Progenitor cell of endocrine pancreas (in vitro differentiated cells): ENCODE results near the gene TNFRSF1B. TPM values are rescaled to one million over a fixed set of nuclear protein-coding genes. Genes with fewer than 3 reads are reported as not detected.

Experiments
- DNase-seq: peaks from one replicate; pipeline ENCODE4 v3.0.0; 2021; ENCODE audit warnings: low spot score; ENCODE audit not compliant: unreplicated experiment
- H3K27ac Mint-ChIP-seq: 2 replicates; pipeline ENCODE4 v1.8.0; 2021; ENCODE audit warnings: mild to moderate bottlenecking, moderate library complexity, mixed read lengths
- H3K27me3 Mint-ChIP-seq: 2 replicates; pipeline ENCODE4 v1.8.0; 2021; ENCODE audit warnings: mixed read lengths
- H3K36me3 Mint-ChIP-seq: 2 replicates; pipeline ENCODE4 v1.8.0; 2022; ENCODE audit warnings: mixed read lengths; ENCODE audit not compliant: insufficient read depth
- H3K4me1 Mint-ChIP-seq: 2 replicates; pipeline ENCODE4 v1.8.0; 2021; ENCODE audit warnings: low read depth, mixed read lengths
- H3K4me3 Mint-ChIP-seq: 2 replicates; pipeline ENCODE4 v1.8.0; 2021; ENCODE audit warnings: low read depth, mild to moderate bottlenecking, moderate library complexity, mixed read lengths
- H3K9me3 Mint-ChIP-seq: 2 replicates; pipeline ENCODE4 v1.8.0; 2021; ENCODE audit warnings: low read depth, mixed read lengths
- CTCF ChIP-seq: fragments of 200-600 bp; sonication (generic); IDR thresholded peaks from one replicate; pipeline ENCODE4 v1.5.0; 2021; ENCODE audit warnings: antibody characterized with exemption, mild to moderate bottlenecking; ENCODE audit not compliant: unreplicated experiment
- microRNA-seq: library from miRNA; unstranded; fragments of <30 nt; microRNA quantifications from one replicate; pipeline ENCODE4 v1.1.0, GENCODE V29; 2020; ENCODE audit warnings: borderline number of aligned reads; ENCODE audit not compliant: unreplicated experiment
- total RNA-seq: library from RNA; stranded (reverse); gene quantifications from 2 replicates; pipeline ENCODE4 v1.2.1, GENCODE V29; 2021

The TNFRSF1B gene
- total RNA-seq, 1 donor from 2014 or later: not detected

- H3K4me3 Mint-ChIP-seq: no peak overlapping the region
- no peaks in the 10 kb centered on the region for H3K9me3 Mint-ChIP-seq
- peaks cover 22% of the 10 kb centered on the region for H3K36me3 Mint-ChIP-seq
- no peaks in the 10 kb centered on the region for H3K4me1 Mint-ChIP-seq
- no peak for DNase-seq
- no peak overlapping the region for H3K27ac Mint-ChIP-seq
- H3K27me3 Mint-ChIP-seq: no peaks in the 10 kb centered on the region
- no peak for TF ChIP-seq CTCF
Measured at GRCh38 chr1:12249748-12250147, 83.0 kb downstream of the TNFRSF1B start.

GRCh38 chr1:12251442-12251841, 84.7 kb downstream of the TNFRSF1B start:
- H3K9me3 Mint-ChIP-seq: no peaks in the 10 kb centered on the region
- no peaks in the 10 kb centered on the region for H3K27me3 Mint-ChIP-seq
- peaks cover 20% of the 10 kb centered on the region for H3K36me3 Mint-ChIP-seq
- DNase-seq: no peak
- H3K4me1 Mint-ChIP-seq: no peaks in the 10 kb centered on the region
- H3K27ac Mint-ChIP-seq: no peak overlapping the region
- no peak for TF ChIP-seq CTCF
- H3K4me3 Mint-ChIP-seq: no peak overlapping the region

- TF ChIP-seq CTCF: no peak
- Mint-ChIP-seq H3K4me1 (no peaks in the 10 kb centered on the region), H3K4me3 (no peak overlapping the region), H3K27ac (no peak overlapping the region), H3K36me3 (peaks cover 25% of the 10 kb centered on the region), H3K9me3 (no peaks in the 10 kb centered on the region), H3K27me3 (no peaks in the 10 kb centered on the region)
- no peak for DNase-seq
Measured at GRCh38 chr1:12255913-12256312, 89.1 kb downstream of the TNFRSF1B start.

GRCh38 chr1:12258272-12258671, 91.5 kb downstream of the TNFRSF1B start:
- DNase-seq: no peak
- Mint-ChIP-seq H3K27me3 (no peaks in the 10 kb centered on the region), H3K4me1 (no peaks in the 10 kb centered on the region), H3K27ac (no peak overlapping the region), H3K36me3 (peaks cover 32% of the 10 kb centered on the region), H3K9me3 (no peaks in the 10 kb centered on the region), H3K4me3 (no peak overlapping the region)
- no peak for TF ChIP-seq CTCF

Small RNA genes within 50 kb of the gene (microRNA-seq; reads per million reads assigned to microRNA genes)
- gene MIR4632: not detected
- gene MIR7846: not detected

Other genes with a start within 250 kb of the TNFRSF1B start
- 36.6 and 37.5 TPM in 2 replicates for gene KIAA2013, start 240.6 kb upstream of the TNFRSF1B start, total RNA-seq
- 76.1 and 80.7 TPM in 2 replicates for gene PLOD1, start 232.3 kb upstream of the TNFRSF1B start, total RNA-seq
- 50.6 and 55.8 TPM in 2 replicates for gene MFN2, start 186.5 kb upstream of the TNFRSF1B start, total RNA-seq
- 46.5 and 47.1 TPM in 2 replicates for gene MIIP, start 147.5 kb upstream of the TNFRSF1B start, total RNA-seq
- not detected in 2 replicates for gene TNFRSF8, start 103.7 kb upstream of the TNFRSF1B start, total RNA-seq
- 41.0 and 41.9 TPM in 2 replicates for gene VPS13D, start 63.0 kb downstream of the TNFRSF1B start, total RNA-seq